ENCODE results near the gene DSE. TPM values are rescaled to one million over a fixed set of nuclear protein-coding genes. Genes with fewer than 3 reads are reported as not detected.
"Not testable (repeated sequence)": the region's sequence is repeated elsewhere in the genome, so short reads cannot be mapped to it uniquely, and the experiment has no call there.

DSE gene
- total RNA-seq, 2 experiments from 2014 or later, result 5.7 to 7.1 TPM

DNA sequence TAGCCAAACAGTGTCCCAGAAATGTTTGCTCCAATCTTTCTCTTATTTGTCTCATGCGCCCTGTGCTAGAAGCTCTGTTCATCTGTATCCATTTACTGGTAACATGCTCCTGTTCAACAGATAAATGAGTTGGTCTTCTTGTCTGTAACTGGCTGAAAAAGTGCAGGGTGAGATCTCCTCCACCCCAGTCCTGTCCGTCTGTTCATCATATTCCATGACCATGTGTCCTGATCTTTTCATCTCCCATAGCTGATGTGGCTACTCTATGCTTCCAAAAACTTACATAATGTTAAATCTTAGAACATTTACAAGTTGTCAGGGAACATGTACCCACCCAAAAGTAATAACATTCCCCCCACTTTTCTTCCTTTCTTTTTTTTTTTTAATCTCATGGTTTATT is 31.8 kb upstream of the DSE start:
- no peak for DNase-seq
- Mint-ChIP-seq H3K9me3 (ENCODE audit: low read depth) (peaks cover 3% of the 10 kb centered on the region), H3K27ac (no peak overlapping the region), H3K4me1 (no peaks in the 10 kb centered on the region), H3K36me3 (no peaks in the 10 kb centered on the region), H3K27me3 (no peaks in the 10 kb centered on the region), H3K4me3 (no peak overlapping the region)
- CTCF ChIA-PET, result no interaction called here
- no peak for ATAC-seq

- H3K4me3 Mint-ChIP-seq; H3K4me1 Mint-ChIP-seq; H3K36me3 Mint-ChIP-seq; DNase-seq; H3K27me3 Mint-ChIP-seq; ATAC-seq; H3K9me3 Mint-ChIP-seq (ENCODE audit: low read depth); H3K27ac Mint-ChIP-seq; CTCF ChIA-PET: not testable (repeated sequence)
Measured at GRCh38 chr6:116340625-116341024, 30.1 kb upstream of the DSE start.

GRCh38 chr6:116349216-116349615 is 21.5 kb upstream of the DSE start:
- Mint-ChIP-seq H3K36me3 (no peaks in the 10 kb centered on the region), H3K27ac (no peak overlapping the region), H3K4me3 (no peak overlapping the region), H3K9me3 (ENCODE audit: low read depth) (no peaks in the 10 kb centered on the region), H3K27me3 (no peaks in the 10 kb centered on the region), H3K4me1 (peaks cover 4% of the 10 kb centered on the region)
- DNase-seq (no peak), ATAC-seq (no peak)
- CTCF ChIA-PET, result no interaction called here

DNA sequence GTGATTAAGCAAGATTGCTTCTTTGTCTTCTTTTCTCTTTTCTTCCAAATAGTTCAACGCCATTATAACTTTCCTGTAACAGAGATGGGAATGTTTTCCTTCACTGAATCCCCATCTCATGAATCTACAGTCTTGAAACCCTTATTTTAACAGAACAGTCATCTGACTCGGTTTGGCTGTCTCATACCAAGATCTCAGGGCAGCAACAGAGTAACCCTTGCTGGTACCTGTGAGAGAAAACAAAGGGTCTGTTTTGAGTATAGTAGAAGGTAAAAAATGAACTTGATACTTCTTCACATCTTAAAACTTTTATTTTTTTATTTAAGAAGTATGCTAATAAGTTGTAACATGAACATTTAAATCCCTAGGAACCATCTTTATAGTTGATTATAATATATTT is 19.6 kb upstream of the DSE start:
- ATAC-seq, result no peak
- DNase-seq, result no peak
- Mint-ChIP-seq H3K36me3 (no peaks in the 10 kb centered on the region), H3K4me1 (peaks cover 4% of the 10 kb centered on the region), H3K27me3 (no peaks in the 10 kb centered on the region), H3K4me3 (no peak overlapping the region), H3K9me3 (ENCODE audit: low read depth) (no peaks in the 10 kb centered on the region), H3K27ac (no peak overlapping the region)
- CTCF ChIA-PET, result no interaction called here

- Mint-ChIP-seq H3K4me3 (no peak overlapping the region), H3K27me3 (no peaks in the 10 kb centered on the region), H3K4me1 (peaks cover 4% of the 10 kb centered on the region), H3K36me3 (no peaks in the 10 kb centered on the region), H3K9me3 (ENCODE audit: low read depth) (no peaks in the 10 kb centered on the region), H3K27ac (no peak overlapping the region)
- DNase-seq, result no peak
- no peak for ATAC-seq
- CTCF ChIA-PET, result interaction anchor here (1.1 kb wide), 1 partner anchor 20 kb away, joined by 3 read pairs; no protein-coding TSS in a partner anchor
Measured at GRCh38 chr6:116352515-116353471, 18.0 kb upstream of the DSE start.

- CTCF ChIA-PET, result no interaction called here
- H3K4me1 Mint-ChIP-seq, result peaks cover 4% of the 10 kb centered on the region
- H3K27me3 Mint-ChIP-seq, result peaks cover 2% of the 10 kb centered on the region
- H3K36me3 Mint-ChIP-seq, result no peaks in the 10 kb centered on the region
- no peak overlapping the region for H3K27ac Mint-ChIP-seq
- H3K4me3 Mint-ChIP-seq, result no peak overlapping the region
- DNase-seq (no peak), ATAC-seq (no peak)
- H3K9me3 Mint-ChIP-seq (ENCODE audit: low read depth), result no peaks in the 10 kb centered on the region
Measured at GRCh38 chr6:116354236-116354635, 16.5 kb upstream of the DSE start.

GRCh38 chr6:116355796-116356195 is 15.0 kb upstream of the DSE start:
- peaks cover 4% of the 10 kb centered on the region for H3K4me1 Mint-ChIP-seq
- CTCF ChIA-PET, result no interaction called here
- H3K36me3 Mint-ChIP-seq, result no peaks in the 10 kb centered on the region
- DNase-seq (no peak), ATAC-seq (no peak)
- H3K9me3 Mint-ChIP-seq (ENCODE audit: low read depth), result no peaks in the 10 kb centered on the region
- H3K27ac Mint-ChIP-seq, result no peak overlapping the region
- H3K4me3 Mint-ChIP-seq, result no peak overlapping the region
- peaks cover 2% of the 10 kb centered on the region for H3K27me3 Mint-ChIP-seq

- DNase-seq (no peak), ATAC-seq (no peak)
- Mint-ChIP-seq H3K27me3 (peaks cover 2% of the 10 kb centered on the region), H3K4me3 (no peak overlapping the region), H3K36me3 (peaks cover 1% of the 10 kb centered on the region), H3K27ac (no peak overlapping the region), H3K4me1 (no peaks in the 10 kb centered on the region), H3K9me3 (ENCODE audit: low read depth) (no peaks in the 10 kb centered on the region)
- CTCF ChIA-PET, result no interaction called here
Measured at GRCh38 chr6:116359131-116359530, 11.6 kb upstream of the DSE start.

DNA sequence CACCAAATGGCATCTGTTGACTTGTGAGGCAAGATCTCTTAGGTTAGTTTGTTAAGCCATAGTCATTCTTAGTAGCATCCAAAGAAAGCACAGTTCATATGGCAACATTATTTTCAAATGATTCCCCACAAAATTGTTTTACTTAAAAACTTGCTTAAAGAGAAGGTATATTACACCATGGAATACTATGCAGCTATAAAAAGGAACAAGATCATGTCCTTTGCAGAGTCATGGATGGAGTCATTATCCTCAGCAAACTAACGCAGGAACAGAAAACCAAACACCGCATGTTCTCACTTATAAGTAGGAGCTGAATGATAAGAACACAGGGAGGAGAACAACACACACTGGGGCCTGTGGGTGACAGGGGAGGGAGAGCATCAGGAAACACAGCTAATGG is 10.9 kb upstream of the DSE start:
- Mint-ChIP-seq H3K36me3 (peaks cover 1% of the 10 kb centered on the region), H3K4me3 (no peak overlapping the region)
- CTCF ChIA-PET, result no interaction called here

GRCh38 chr6:116362276-116362675 is 8.5 kb upstream of the DSE start:
- H3K27me3 Mint-ChIP-seq, result peaks cover 4% of the 10 kb centered on the region
- H3K4me3 Mint-ChIP-seq, result no peak overlapping the region
- DNase-seq (no peak), ATAC-seq (no peak)
- CTCF ChIA-PET, result interaction anchor here (0.9 to 1.9 kb wide), 2 partner anchors 42 to 74 kb away, joined by 3 to 5 read pairs; no protein-coding TSS in a partner anchor
- no peak overlapping the region for H3K27ac Mint-ChIP-seq
- H3K36me3 Mint-ChIP-seq, result peaks cover 1% of the 10 kb centered on the region
- H3K9me3 Mint-ChIP-seq (ENCODE audit: low read depth), result no peaks in the 10 kb centered on the region
- peaks cover 2% of the 10 kb centered on the region for H3K4me1 Mint-ChIP-seq

More for the DNA sequence above, 10.9 kb upstream of the DSE start:
- no peak for DNase-seq
- Mint-ChIP-seq H3K4me1 (no peaks in the 10 kb centered on the region), H3K9me3 (ENCODE audit: low read depth) (no peaks in the 10 kb centered on the region), H3K27ac (no peak overlapping the region), H3K27me3 (peaks cover 2% of the 10 kb centered on the region)
- ATAC-seq, result no peak

DNA sequence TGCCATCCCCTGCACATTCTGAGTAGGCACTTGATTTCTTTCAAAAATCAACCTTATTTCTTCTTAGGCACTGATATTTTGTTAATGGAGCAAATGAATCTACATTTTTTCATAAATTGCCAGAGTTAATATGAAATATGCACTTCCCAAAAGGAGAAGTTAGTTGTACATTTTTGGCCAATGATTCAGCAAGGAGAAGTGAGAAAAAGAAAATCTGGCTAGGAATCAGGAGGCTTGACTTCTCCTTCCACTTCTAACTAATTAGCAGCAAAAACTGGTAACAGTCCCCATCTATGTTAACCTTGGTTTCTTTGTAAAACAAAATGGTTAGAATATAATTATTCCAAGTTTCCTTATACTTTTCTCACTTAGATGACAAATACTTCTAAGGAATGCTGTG is 7.0 kb upstream of the DSE start:
- ATAC-seq (no peak), DNase-seq (no peak)
- Mint-ChIP-seq H3K4me1 (peaks cover 11% of the 10 kb centered on the region), H3K4me3 (no peak overlapping the region), H3K27ac (no peak overlapping the region), H3K9me3 (ENCODE audit: low read depth) (no peaks in the 10 kb centered on the region), H3K36me3 (peaks cover 1% of the 10 kb centered on the region), H3K27me3 (peaks cover 2% of the 10 kb centered on the region)
- CTCF ChIA-PET, result no interaction called here

- peaks cover 11% of the 10 kb centered on the region for H3K4me1 Mint-ChIP-seq
- no peak overlapping the region for H3K27ac Mint-ChIP-seq
- H3K36me3 Mint-ChIP-seq, result peaks cover 1% of the 10 kb centered on the region
- DNase-seq, result no peak
- ATAC-seq, result no peak
- CTCF ChIA-PET, result no interaction called here
- peaks cover 2% of the 10 kb centered on the region for H3K27me3 Mint-ChIP-seq
- H3K4me3 Mint-ChIP-seq, result no peak overlapping the region
- no peaks in the 10 kb centered on the region for H3K9me3 Mint-ChIP-seq (ENCODE audit: low read depth)
Measured at GRCh38 chr6:116364321-116364720, 6.4 kb upstream of the DSE start.

DNA sequence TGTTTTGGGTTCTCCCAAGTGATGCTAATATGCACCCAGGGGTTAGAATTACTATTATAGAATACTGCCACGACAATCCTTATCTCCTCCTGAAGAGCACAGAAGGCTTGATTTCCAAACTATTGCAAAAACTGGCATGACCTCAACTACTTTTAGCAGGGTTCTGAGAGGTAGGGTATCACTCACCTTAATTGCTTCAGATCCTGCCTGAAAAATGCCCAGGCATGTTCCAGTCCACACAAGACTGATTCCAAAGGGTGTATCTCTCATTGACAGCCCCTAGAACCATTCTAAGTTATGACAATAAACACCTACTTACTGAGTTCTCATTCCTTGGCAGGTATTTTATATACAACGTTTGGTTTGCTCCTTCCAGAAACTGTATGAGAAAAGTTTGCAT is 5.0 kb upstream of the DSE start:
- Mint-ChIP-seq H3K27me3 (peaks cover 6% of the 10 kb centered on the region), H3K4me3 (no peak overlapping the region), H3K36me3 (peaks cover 1% of the 10 kb centered on the region), H3K9me3 (ENCODE audit: low read depth) (no peaks in the 10 kb centered on the region), H3K27ac (no peak overlapping the region), H3K4me1 (peaks cover 23% of the 10 kb centered on the region)
- ATAC-seq, result no peak
- DNase-seq, result no peak
- CTCF ChIA-PET, result no interaction called here

DNA sequence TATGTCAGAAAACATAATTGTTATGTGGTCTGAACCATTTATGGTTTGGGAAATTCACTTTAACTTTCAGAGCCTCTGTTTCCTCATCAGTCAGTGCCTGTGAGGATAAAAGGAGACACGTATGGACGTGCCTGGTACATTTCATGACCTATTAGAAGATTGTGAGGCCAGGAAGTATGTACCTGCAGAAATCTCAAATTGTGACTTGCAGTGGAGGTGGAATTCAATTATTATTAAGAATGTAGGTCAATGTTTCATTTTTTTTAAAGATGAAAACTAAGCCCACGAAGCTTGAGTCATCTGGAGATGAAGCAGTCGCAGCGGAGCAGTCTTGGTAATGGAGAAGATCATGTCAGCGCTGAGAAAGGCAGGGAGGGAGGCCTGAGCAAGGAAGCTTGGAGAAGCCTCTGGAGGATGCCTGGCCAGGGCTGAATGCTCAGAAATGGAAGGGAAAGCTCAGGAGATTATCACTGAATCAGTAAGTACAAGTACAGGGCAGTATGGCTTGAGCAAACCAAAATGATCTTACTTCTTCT is 3.9 kb upstream of the DSE start:
- H3K27me3 Mint-ChIP-seq, result peaks cover 13% of the 10 kb centered on the region
- no peak for ATAC-seq
- peaks cover 1% of the 10 kb centered on the region for H3K36me3 Mint-ChIP-seq
- no peaks in the 10 kb centered on the region for H3K9me3 Mint-ChIP-seq (ENCODE audit: low read depth)
- CTCF ChIA-PET, result no interaction called here
- no peak overlapping the region for H3K27ac Mint-ChIP-seq
- H3K4me3 Mint-ChIP-seq, result no peak overlapping the region
- no peak for DNase-seq
- H3K4me1 Mint-ChIP-seq, result peaks cover 26% of the 10 kb centered on the region

Data from activated CD8-positive, alpha-beta memory T cell treated with anti-CD3 and anti-CD28 coated beads, Interleukin-2, amount 10 ng/mL, durations not matched to agents 7 days and 5 days (primary cell).